A549 (cell line): ENCODE data around the gene FMNL2. TPM values are rescaled to one million over a fixed set of nuclear protein-coding genes. Genes with fewer than 3 reads are reported as not detected.

Experiments
- ATAC-seq, 2 experiments: fragments of 200-7000 bp in 1 of 2; fragments of >200 bp in 1 of 2; cut with Nextera tagmentation in 1 of 2; cut with Tn5 transposase in 1 of 2; 3 replicates each; pipeline versions ENCODE4 v1.8.0 to v1.9.1; 2018 to 2020; ENCODE audit warnings: mild to moderate bottlenecking in 1 of 2, moderate library complexity in 1 of 2
- CTCF ChIA-PET: fragments of 300-600 bp; sonication (Branson Sonifier 250); formaldehyde crosslinking; extraction: SDS; loops from one replicate; lab custom pipeline; 2021; ENCODE audit warnings: antibody characterized with exemption, inconsistent platforms; lab: Yijun Ruan, JAX
- POLR2A ChIA-PET: fragments of 350-600 bp; formaldehyde crosslinking; extraction: SDS; loops from one replicate; lab custom pipeline; 2021; ENCODE audit warnings: antibody characterized with exemption, inconsistent platforms; lab: Yijun Ruan, JAX
- DNase-seq, 2 experiments: peaks; one replicate each; pipeline versions ENCODE4 v3.0.0 to v3.0.0-alpha.2; 2011 to 2016; ENCODE audit warnings: low read depth in 1 of 2, low spot score in 1 of 2
- FAIRE-seq: peaks from 2 replicates; lab custom pipeline; 2011; peaks lifted over from hg19 to GRCh38; lab: Jason Lieb, UNC
- H3K27ac ChIP-seq, 2 experiments: fragments of >200 bp; sonication (Bioruptor Twin); formaldehyde crosslinking; 3 replicates each; pipeline ENCODE4 v1.5.1; 2016 to 2017
- H3K4me1 ChIP-seq: fragments of >200 bp; sonication (Bioruptor Twin); formaldehyde crosslinking; 3 replicates; pipeline ENCODE4 v1.6.1; 2016
- H3K4me2 ChIP-seq: fragments of >200 bp; sonication (Bioruptor Twin); formaldehyde crosslinking; 3 replicates; pipeline ENCODE4 v1.6.1; 2016
- H3K4me3 ChIP-seq: fragments of >200 bp; sonication (Bioruptor Twin); formaldehyde crosslinking; 3 replicates; pipeline ENCODE4 v1.5.1; 2016
- H3K9me3 ChIP-seq: fragments of >200 bp; sonication (Bioruptor Twin); formaldehyde crosslinking; 3 replicates; pipeline ENCODE4 v1.6.1; 2016
- CBX8 ChIP-seq: fragments of 200-600 bp; sonication (generic); IDR thresholded peaks from 2 replicates; pipeline ENCODE4 v1.6.1; 2016
- CTCF ChIP-seq: fragments of >200 bp; sonication (Bioruptor Twin); formaldehyde crosslinking; IDR thresholded peaks from 3 replicates; pipeline ENCODE4 v1.5.1; 2016
- ESRRA ChIP-seq: fragments of 150-350 bp; IDR thresholded peaks from 2 replicates; pipeline ENCODE4 v1.6.1; 2014; ENCODE audit warnings: mild to moderate bottlenecking, low read length, borderline replicate concordance
- GATA3 ChIP-seq: IDR thresholded peaks from 2 replicates; pipeline ENCODE4 v1.6.1; 2012; ENCODE audit warnings: borderline replicate concordance
- HOXB5 ChIP-seq: fragments of 250-450 bp; sonication (Bioruptor Pico); IDR thresholded peaks from 2 replicates; pipeline ENCODE4 v1.5.0; 2020; ENCODE audit warnings: mild to moderate bottlenecking, moderate library complexity
- KDM1A ChIP-seq: fragments of 200-600 bp; sonication (generic); IDR thresholded peaks from 2 replicates; pipeline ENCODE4 v1.6.1; 2016; ENCODE audit warnings: low read depth, mild to moderate bottlenecking
- MAFK ChIP-seq: fragments of 450-650 bp; IDR thresholded peaks from 2 replicates; pipeline ENCODE4 v1.6.1; 2014; ENCODE audit not compliant: partially characterized antibody
- NFE2L2 ChIP-seq: fragments of 150-350 bp; conservative IDR thresholded peaks from 2 replicates; pipeline ENCODE4 v1.6.1; 2014; ENCODE audit warnings: low read length
- POLR2AphosphoS2 ChIP-seq: conservative IDR thresholded peaks from 2 replicates; pipeline ENCODE4 v1.6.1; 2012; ENCODE audit warnings: low read length, improper control_type of control experiment, inconsistent platforms
- RAD21 ChIP-seq, 2 experiments: fragments of >200 bp in 1 of 2; sonication (Bioruptor Twin) in 1 of 2; formaldehyde crosslinking in 1 of 2; IDR thresholded peaks in 1 of 2; conservative IDR thresholded peaks in 1 of 2; 2 replicates in 1 of 2; 3 replicates in 1 of 2; pipeline ENCODE4 v1.6.1; 2012 to 2018; ENCODE audit warnings: inconsistent platforms in 1 of 2
- ZC3H11A ChIP-seq: fragments of 450-650 bp; IDR thresholded peaks from 2 replicates; pipeline ENCODE4 v1.6.1; 2014; ENCODE audit warnings: antibody characterized with exemption, mild to moderate bottlenecking
- ZSCAN20 ChIP-seq: fragments of 250-450 bp; sonication (Bioruptor Pico); IDR thresholded peaks from 2 replicates; pipeline ENCODE4 v1.8.0; 2022; ENCODE audit warnings: mild to moderate bottlenecking, moderate library complexity
- WGBS: methylation state at CpG from one replicate; pipeline ENCODE4 v1.1.6; 2017; ENCODE audit errors: missing lambda C conversion rate; 5-methylcytosine and 5-hydroxymethylcytosine counted together
- polyA plus RNA-seq, 4 experiments: library from polyadenylated mRNA; depleted of rRNA in 3 of 4; stranded (reverse); fragments of >200 nt; fragmentation: RNase III in 1 of 4; extraction: RNeasy Plus Mini Kit Qiagen cat#74134 plus additional on column Dnase treatment in 1 of 4; gene quantifications; 2 replicates in 3 of 4; 3 replicates in 1 of 4; pipeline ENCODE4 v1.2.3, GENCODE V29; 2011 to 2017

FMNL2 gene
- polyA plus RNA-seq, 2 of the 4 experiments (the other 2 are of a cell fraction), result 27.9 to 36.5 TPM

- TF ChIP-seq CTCF (no peak), ESRRA (no peak)
- TF ChIP-seq, all 56 proteins: peak for 0
Observed at GRCh38 chr2:152425765-152426727, 91.1 kb downstream of the FMNL2 start (continued).

- POLR2A ChIA-PET, result no interaction called here
- peak; percentile 52 to 62; a peak in 3 of 6 replicates for ATAC-seq
- peak overlapping the region; percentile 42 for H3K4me2 ChIP-seq
- no peak for DNase-seq
- WGBS, result 67% methylated on average over 4 of the region's 4 CpGs
- H3K4me3 ChIP-seq, result no peak overlapping the region
- peaks cover 70% of the 10 kb centered on the region for H3K4me1 ChIP-seq
- H3K9me3 ChIP-seq, result no peaks in the 10 kb centered on the region
- CTCF ChIA-PET, result no interaction called here
- TF ChIP-seq HOXB5 (CRISPR knock-in tag), result no peak
- no peak for TF ChIP-seq CTCF
- no peak for TF ChIP-seq ZSCAN20 (CRISPR knock-in tag)
- no peak for TF ChIP-seq KDM1A
- TF ChIP-seq ZC3H11A, result no peak
- no peak for FAIRE-seq
- peak overlapping the region; percentile 57 to 82 for H3K27ac ChIP-seq
Observed at GRCh38 chr2:152426801-152427200, 91.8 kb downstream of the FMNL2 start.

DNA sequence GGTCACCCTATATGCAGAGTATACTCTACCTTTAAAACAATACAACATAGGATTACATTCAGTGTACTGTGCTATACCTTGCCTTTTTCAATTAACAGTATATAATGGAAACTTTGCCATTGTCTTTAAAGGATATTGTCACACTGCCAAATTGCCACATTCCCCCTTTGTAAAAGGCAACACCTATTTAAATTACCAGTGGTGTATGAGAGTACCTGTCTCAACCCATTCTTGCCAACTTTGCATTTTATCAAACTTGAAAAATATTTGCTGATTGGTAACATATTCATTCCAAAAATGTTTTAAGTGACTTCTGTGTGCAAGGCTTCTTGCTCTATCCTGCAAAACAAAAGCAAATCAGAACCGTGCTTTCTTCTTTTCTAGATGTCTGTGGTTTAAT is 92.9 kb downstream of the FMNL2 start:
- no peak overlapping the region for H3K4me2 ChIP-seq
- no peak for DNase-seq
- CTCF ChIA-PET, result no interaction called here
- no peak for FAIRE-seq
- ATAC-seq, result no peak
- H3K4me1 ChIP-seq, result peaks cover 70% of the 10 kb centered on the region
- TF ChIP-seq CBX8 (no peak), RAD21 (conservative IDR thresholded peaks at IDR 0.05 in 1 of 2, IDR thresholded peaks at IDR 0.05 in 1 of 2) (no peak), CTCF (no peak), GATA3 (no peak), MAFK (peak; percentile 67)
- H3K4me3 ChIP-seq, result no peak overlapping the region
- 86% methylated on average over 1 of the region's 1 CpG for WGBS
- no peaks in the 10 kb centered on the region for H3K9me3 ChIP-seq
- POLR2A ChIA-PET, result no interaction called here
- H3K27ac ChIP-seq, result peak overlapping the region; percentile 9 to 82; a peak in 4 of 6 replicates

GRCh38 chr2:152428800-152429582 is 94.0 kb downstream of the FMNL2 start:
- ChIA-PET CTCF (interaction anchor here (0.6 to 1.1 kb wide), 3 partner anchors 9 to 253 kb away, joined by 3 to 6 read pairs (median 5); no protein-coding TSS in a partner anchor), POLR2A (no interaction called here)
- H3K4me1 ChIP-seq, result peaks cover 74% of the 10 kb centered on the region
- peak overlapping the region in 1 of 2 experiments; percentile 90; a peak in 4 of 6 replicates for H3K27ac ChIP-seq
- H3K4me3 ChIP-seq, result no peak overlapping the region
- FAIRE-seq, result no peak
- 89% methylated on average over 8 of the region's 8 CpGs for WGBS
- H3K4me2 ChIP-seq, result no peak overlapping the region
- TF ChIP-seq POLR2AphosphoS2 (no peak), MAFK (peak; percentile 3), NFE2L2 (no peak), ESRRA (no peak)
- ATAC-seq, result no peak
- DNase-seq, result no peak
- no peaks in the 10 kb centered on the region for H3K9me3 ChIP-seq
